Measurements from ENCODE around the gene PCDHA8. TPM values are rescaled to one million over a fixed set of nuclear protein-coding genes. Genes with fewer than 3 reads are reported as not detected.
"Not testable (repeated sequence)": the region's sequence is repeated elsewhere in the genome, so short reads cannot be mapped to it uniquely, and the experiment has no call there.

The PCDHA8 gene
- under 0.01 TPM in 2 replicates for total RNA-seq

DNA sequence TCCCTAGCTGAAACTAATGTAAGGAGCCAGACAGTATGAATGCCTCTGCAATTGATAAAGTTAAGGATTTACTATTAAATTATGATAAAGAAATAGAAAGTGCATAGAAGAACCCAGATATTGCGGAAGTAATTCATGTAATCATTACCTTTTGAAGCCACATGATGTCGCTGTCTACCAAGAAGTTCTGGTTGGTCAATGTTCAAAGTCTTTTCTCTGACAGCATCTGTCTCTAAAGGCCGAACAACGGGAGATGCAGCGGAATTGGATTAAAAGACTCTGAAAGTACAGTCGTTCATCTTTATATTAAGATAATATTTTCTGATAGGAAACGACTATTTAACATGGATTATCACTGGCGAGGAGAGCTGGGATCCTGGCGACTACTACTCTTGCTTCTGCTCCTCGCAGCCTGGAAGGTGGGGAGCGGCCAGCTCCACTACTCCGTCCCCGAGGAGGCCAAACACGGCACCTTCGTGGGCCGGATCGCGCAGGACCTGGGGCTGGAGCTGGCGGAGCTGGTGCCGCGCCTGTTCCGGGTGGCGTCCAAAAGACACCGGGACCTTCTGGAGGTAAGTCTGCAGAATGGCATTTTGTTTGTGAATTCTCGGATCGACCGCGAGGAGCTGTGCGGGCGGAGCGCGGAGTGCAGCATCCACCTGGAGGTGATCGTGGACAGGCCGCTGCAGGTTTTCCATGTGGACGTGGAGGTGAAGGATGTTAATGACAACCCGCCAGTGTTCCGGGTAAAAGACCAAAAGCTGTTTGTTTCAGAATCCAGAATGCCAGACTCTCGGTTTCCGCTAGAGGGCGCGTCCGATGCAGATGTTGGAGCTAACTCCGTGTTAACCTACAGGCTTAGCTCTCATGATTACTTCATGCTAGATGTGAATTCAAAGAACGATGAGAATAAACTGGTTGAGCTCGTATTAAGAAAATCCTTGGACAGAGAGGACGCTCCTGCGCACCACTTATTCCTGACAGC, at the start of gene PCDHA8:
PCDHA8 (plus strand) TSS at position 210 of the 985 bp plus-strand sequence; CDS start at position 345, 135 bp downstream.
- no peak within 1 kb of the TSS for H3K4me3 ChIP-seq (ENCODE audit: low read depth, low read length)
- TF ChIP-seq, protein P1, sequence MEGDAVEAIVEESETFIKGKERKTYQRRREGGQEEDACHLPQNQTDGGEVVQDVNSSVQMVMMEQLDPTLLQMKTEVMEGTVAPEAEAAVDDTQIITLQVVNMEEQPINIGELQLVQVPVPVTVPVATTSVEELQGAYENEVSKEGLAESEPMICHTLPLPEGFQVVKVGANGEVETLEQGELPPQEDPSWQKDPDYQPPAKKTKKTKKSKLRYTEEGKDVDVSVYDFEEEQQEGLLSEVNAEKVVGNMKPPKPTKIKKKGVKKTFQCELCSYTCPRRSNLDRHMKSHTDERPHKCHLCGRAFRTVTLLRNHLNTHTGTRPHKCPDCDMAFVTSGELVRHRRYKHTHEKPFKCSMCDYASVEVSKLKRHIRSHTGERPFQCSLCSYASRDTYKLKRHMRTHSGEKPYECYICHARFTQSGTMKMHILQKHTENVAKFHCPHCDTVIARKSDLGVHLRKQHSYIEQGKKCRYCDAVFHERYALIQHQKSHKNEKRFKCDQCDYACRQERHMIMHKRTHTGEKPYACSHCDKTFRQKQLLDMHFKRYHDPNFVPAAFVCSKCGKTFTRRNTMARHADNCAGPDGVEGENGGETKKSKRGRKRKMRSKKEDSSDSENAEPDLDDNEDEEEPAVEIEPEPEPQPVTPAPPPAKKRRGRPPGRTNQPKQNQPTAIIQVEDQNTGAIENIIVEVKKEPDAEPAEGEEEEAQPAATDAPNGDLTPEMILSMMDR (IDR thresholded peaks at IDR 0.05; ENCODE audit: insufficient read depth, low read depth, low read length) = peak; percentile 35
- no peak for DNase-seq (ENCODE audit: low read depth)

DNA sequence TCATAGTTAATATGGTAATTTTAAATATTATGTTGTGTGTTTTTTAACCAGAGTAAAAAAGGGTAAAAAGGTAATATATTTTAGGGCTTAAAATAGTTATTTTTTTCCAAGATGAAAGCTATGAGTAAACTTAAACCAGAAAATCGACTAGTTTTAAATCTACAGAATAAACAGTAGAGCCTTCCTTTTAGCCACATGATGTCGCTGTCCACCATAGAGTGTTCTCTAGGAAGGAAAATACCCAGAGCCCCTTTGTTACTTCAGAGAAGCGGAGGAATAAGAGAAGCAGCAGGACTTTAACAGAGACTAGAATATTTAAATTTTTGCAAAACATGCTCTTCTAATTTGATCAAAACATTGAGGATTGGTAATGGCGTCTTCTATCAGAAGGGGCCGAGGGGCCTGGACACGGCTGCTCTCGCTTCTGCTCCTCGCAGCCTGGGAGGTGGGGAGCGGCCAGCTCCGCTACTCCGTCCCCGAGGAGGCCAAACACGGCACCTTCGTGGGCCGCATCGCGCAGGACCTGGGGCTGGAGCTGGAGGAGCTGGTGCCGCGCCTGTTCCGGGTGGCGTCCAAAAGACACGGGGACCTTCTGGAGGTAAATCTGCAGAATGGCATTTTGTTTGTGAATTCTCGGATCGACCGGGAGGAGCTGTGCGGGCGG, 46.3 kb upstream of the PCDHA8 start, which contains the start of gene PCDHA2:
PCDHA2 (plus strand) TSS at position 258 of the 664 bp plus-strand sequence.
- no peak for DNase-seq (ENCODE audit: low read depth)
- H3K4me3 ChIP-seq (ENCODE audit: low read depth, low read length) = peak within 1 kb of the TSS; percentile 25
- TF ChIP-seq, protein P1 (IDR thresholded peaks at IDR 0.05; ENCODE audit: insufficient read depth, low read depth, low read length) = no peak

DNA sequence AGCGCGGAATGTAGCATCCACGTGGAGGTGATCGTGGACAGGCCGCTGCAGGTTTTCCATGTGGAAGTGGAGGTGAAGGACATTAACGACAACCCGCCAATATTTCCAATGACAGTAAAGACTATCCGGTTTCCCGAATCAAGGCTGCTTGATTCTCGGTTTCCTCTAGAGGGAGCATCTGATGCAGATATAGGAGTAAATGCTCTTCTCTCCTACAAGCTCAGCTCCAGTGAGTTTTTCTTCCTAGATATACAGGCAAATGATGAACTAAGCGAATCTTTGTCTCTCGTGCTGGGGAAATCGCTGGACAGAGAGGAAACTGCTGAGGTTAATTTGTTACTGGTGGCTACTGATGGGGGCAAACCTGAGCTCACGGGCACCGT, 45.7 kb upstream of the PCDHA8 start:
- no peak overlapping the region for H3K4me3 ChIP-seq (ENCODE audit: low read depth, low read length)
- no peak for DNase-seq (ENCODE audit: low read depth)
- TF ChIP-seq, protein P1 (IDR thresholded peaks at IDR 0.05; ENCODE audit: insufficient read depth, low read depth, low read length) = peak; percentile 33

DNA sequence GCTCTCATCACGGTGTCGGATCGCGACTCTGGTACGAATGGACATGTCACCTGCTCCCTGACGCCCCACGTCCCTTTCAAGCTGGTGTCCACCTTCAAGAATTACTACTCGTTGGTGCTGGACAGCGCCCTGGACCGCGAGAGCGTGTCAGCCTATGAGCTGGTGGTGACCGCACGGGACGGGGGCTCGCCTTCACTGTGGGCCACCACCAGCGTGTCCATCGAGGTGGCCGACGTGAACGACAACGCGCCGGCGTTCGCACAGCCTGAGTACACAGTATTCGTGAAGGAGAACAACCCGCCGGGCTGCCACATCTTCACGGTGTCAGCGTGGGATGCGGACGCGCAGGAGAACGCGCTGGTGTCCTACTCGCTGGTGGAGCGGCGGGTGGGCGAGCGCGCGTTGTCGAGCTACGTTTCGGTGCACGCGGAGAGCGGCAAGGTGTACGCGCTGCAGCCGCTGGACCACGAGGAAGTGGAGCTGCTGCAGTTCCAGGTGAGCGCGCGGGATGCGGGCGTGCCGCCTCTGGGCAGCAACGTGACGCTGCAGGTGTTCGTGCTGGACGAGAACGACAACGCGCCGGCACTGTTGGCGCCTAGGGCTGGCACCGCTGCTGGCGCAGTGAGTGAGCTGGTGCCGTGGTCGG, 44.8 kb upstream of the PCDHA8 start:
- DNase-seq (ENCODE audit: low read depth); H3K4me3 ChIP-seq (ENCODE audit: low read depth, low read length): not testable (repeated sequence)

DNA sequence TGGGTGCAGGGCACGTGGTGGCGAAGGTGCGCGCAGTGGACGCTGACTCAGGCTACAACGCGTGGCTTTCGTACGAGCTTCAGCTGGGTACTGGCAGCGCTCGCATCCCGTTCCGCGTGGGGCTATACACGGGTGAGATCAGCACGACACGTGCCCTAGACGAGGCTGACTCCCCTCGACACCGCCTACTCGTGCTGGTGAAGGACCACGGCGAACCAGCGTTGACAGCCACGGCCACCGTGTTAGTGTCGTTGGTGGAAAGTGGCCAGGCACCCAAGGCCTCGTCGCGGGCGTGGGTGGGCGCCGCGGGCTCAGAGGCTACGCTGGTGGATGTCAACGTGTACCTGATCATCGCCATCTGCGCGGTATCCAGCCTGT, 44.3 kb upstream of the PCDHA8 start:
- no peak for DNase-seq (ENCODE audit: low read depth)
- TF ChIP-seq, protein P1 (IDR thresholded peaks at IDR 0.05; ENCODE audit: insufficient read depth, low read depth, low read length) = no peak
- no peak overlapping the region for H3K4me3 ChIP-seq (ENCODE audit: low read depth, low read length)

DNA sequence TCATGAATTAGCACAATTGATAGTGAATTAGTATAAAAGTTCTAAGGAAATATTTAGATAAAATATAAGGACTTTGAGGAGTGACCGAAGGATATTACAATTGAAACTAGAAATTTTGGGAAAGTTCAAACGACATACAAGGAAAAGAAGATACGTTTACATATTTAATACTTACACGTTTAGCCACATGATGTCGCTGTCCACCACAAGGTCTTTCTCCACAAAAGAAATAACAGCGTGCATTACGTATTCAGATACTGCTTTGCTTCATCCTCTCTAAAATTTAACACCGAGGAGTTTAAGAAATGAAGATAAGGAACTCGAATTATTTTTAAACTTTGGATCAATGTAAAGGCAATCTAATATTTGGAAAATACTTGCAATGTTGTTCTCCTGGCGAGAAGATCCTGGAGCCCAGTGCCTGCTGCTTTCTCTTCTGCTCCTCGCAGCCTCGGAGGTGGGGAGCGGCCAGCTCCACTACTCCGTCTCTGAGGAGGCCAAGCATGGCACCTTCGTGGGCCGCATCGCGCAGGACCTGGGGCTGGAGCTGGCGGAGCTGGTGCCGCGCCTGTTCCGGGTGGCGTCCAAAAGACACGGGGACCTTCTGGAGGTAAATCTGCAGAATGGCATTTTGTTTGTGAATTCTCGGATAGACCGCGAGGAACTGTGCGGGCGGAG, 40.0 kb upstream of the PCDHA8 start, which contains the start of gene PCDHA3:
PCDHA3 (plus strand) TSS at position 242 of the 678 bp plus-strand sequence.
- H3K4me3 ChIP-seq (ENCODE audit: low read depth, low read length) = peak within 1 kb of the TSS; percentile 40
- TF ChIP-seq, protein P1 (IDR thresholded peaks at IDR 0.05; ENCODE audit: insufficient read depth, low read depth, low read length) = peak; percentile 35
- DNase-seq (ENCODE audit: low read depth) = peak; percentile 39

Measured in fibroblast of villous mesenchyme (primary cell).